GM19193 (cell line): ENCODE data around the gene CBL.
A peak's percentile ranks its signal among the peaks of the same experiment; 100 is the strongest.

Experiments
- POLR2A ChIP-seq: IDR thresholded peaks from 4 replicates; pipeline ENCODE4 v1.6.1; 2011; ENCODE audit not compliant: insufficient read depth, insufficient read length; ENCODE audit errors: extremely low read depth

CBL gene

GRCh38 chr11:119320776-119321524 lies 114.8 kb downstream of the CBL start:
- peak; percentile 67 for TF ChIP-seq POLR2A

GRCh38 chr11:119322360-119322739 lies 116.2 kb downstream of the CBL start:
- TF ChIP-seq POLR2A: no peak

- TF ChIP-seq POLR2A: no peak
These were observed 116.9 kb downstream of the CBL start for GRCh38 chr11:119322921-119323531.

- no peak for TF ChIP-seq POLR2A
These were observed 117.4 kb downstream of the CBL start for GRCh38 chr11:119323532-119324033.

GRCh38 chr11:119324189-119324588 lies 118.0 kb downstream of the CBL start:
- TF ChIP-seq POLR2A: no peak

- TF ChIP-seq POLR2A: no peak
These were observed 123.2 kb downstream of the CBL start for GRCh38 chr11:119329320-119329719.

- TF ChIP-seq POLR2A: no peak
These were observed 124.1 kb downstream of the CBL start for GRCh38 chr11:119330237-119330636.

GRCh38 chr11:119332111-119332765 lies 126.1 kb downstream of the CBL start:
- no peak for TF ChIP-seq POLR2A

GRCh38 chr11:119334174-119334930 lies 128.2 kb downstream of the CBL start, which contains the start of gene RNF26:
TSS of gene RNF26 (plus strand) at chr11:119334527. CDS start at chr11:119335123, 596 bp downstream.
- TF ChIP-seq POLR2A: peak; percentile 79

- no peak for TF ChIP-seq POLR2A
These were observed 129.0 kb downstream of the CBL start for GRCh38 chr11:119335091-119335654.

- TF ChIP-seq POLR2A: no peak
These were observed 129.8 kb downstream of the CBL start for GRCh38 chr11:119335655-119336543.

- no peak for TF ChIP-seq POLR2A
These were observed 130.8 kb downstream of the CBL start for GRCh38 chr11:119336744-119337469.

- no peak for TF ChIP-seq POLR2A
These were observed 131.6 kb downstream of the CBL start for GRCh38 chr11:119337581-119338317.

GRCh38 chr11:119338318-119338890 lies 132.3 kb downstream of the CBL start:
- no peak for TF ChIP-seq POLR2A
